GM12874 (cell line): ENCODE results near the gene LMO7.

Experiments
- CTCF ChIP-seq: IDR thresholded peaks from 2 replicates; pipeline ENCODE4 v1.5.1; 2011; ENCODE audit warnings: low read depth, mild to moderate bottlenecking, control low read depth, low read length, moderate library complexity; ENCODE audit not compliant: insufficient read depth

Gene LMO7

GRCh38 chr13:75695908-75696307, 59.8 kb downstream of the LMO7 start:
- TF ChIP-seq CTCF: peak; percentile 81

- no peak for TF ChIP-seq CTCF
These were observed 62.9 kb downstream of the LMO7 start for GRCh38 chr13:75699062-75699461.

GRCh38 chr13:75700552-75700951, 64.4 kb downstream of the LMO7 start:
- no peak for TF ChIP-seq CTCF

- no peak for TF ChIP-seq CTCF
These were observed 66.3 kb downstream of the LMO7 start for GRCh38 chr13:75702476-75702875.

GRCh38 chr13:75703769-75704168, 67.6 kb downstream of the LMO7 start:
- TF ChIP-seq CTCF: no peak

GRCh38 chr13:75704194-75704926, 68.2 kb downstream of the LMO7 start:
- no peak for TF ChIP-seq CTCF

GRCh38 chr13:75704927-75705288, 68.8 kb downstream of the LMO7 start:
- no peak for TF ChIP-seq CTCF
